Gastroesophageal sphincter (tissue), 4 donors: ENCODE measurements around the gene MDM1. TPM values are rescaled to one million over a fixed set of nuclear protein-coding genes. Genes with fewer than 3 reads are reported as not detected.

Source experiments
- ATAC-seq: fragments of 150-250 bp; one replicate; pipeline ENCODE4 v1.9.1; 2016; ENCODE audit warnings: mild to moderate bottlenecking, moderate library complexity
- H3K27ac ChIP-seq, 4 donors: fragments of 200-600 bp; sonication (generic) in 3 of 4; 1 replicate in 3 of 4; 2 replicates in 1 of 4; pipeline ENCODE4 v1.5.1; 2016 to 2019
- H3K27me3 ChIP-seq: fragments of 200-600 bp; sonication (generic); one replicate; pipeline ENCODE4 v1.5.1; 2019
- H3K36me3 ChIP-seq, 2 donors: fragments of 200-600 bp; sonication (generic); one replicate each; pipeline ENCODE4 v1.5.1; 2019; ENCODE audit warnings: control low read depth in 1 of 2
- H3K4me1 ChIP-seq, 3 donors: fragments of 200-600 bp; sonication (generic); 1 replicate in 2 of 3; 2 replicates in 1 of 3; pipeline ENCODE4 v1.5.1; 2016 to 2019; ENCODE audit warnings: control low read depth in 2 of 3
- H3K4me3 ChIP-seq, 2 donors: fragments of 200-600 bp; sonication (generic); one replicate each; pipeline ENCODE4 v1.5.1; 2019; ENCODE audit warnings: mild to moderate bottlenecking in 1 of 2, moderate library complexity in 1 of 2
- H3K9me3 ChIP-seq, 3 donors: fragments of 200-600 bp; sonication (generic); one replicate each; pipeline ENCODE4 v1.5.1; 2017 to 2019; ENCODE audit warnings: control low read depth in 2 of 3
- CTCF ChIP-seq, 4 experiments: fragments of 200-600 bp in 2 of 4; fragments of 450-650 bp in 2 of 4; sonication (generic) in 1 of 4; IDR thresholded peaks; one replicate each; pipeline ENCODE4 v1.5.1; 2017 to 2019; ENCODE audit warnings: antibody characterized with exemption in 4 of 4, mild to moderate bottlenecking in 2 of 4, moderate library complexity in 2 of 4
- EP300 ChIP-seq: sonication (generic); formaldehyde crosslinking; IDR thresholded peaks from one replicate; pipeline ENCODE4 v1.6.1; 2017; ENCODE audit warnings: antibody characterized with exemption, mild to moderate bottlenecking
- POLR2A ChIP-seq, 2 donors: fragments of 450-650 bp; IDR thresholded peaks; one replicate each; pipeline ENCODE4 v1.6.1; 2017; ENCODE audit warnings: antibody characterized with exemption in 2 of 2, mild to moderate bottlenecking in 2 of 2, moderate library complexity in 1 of 2
- POLR2AphosphoS5 ChIP-seq: sonication (generic); formaldehyde crosslinking; IDR thresholded peaks from one replicate; pipeline ENCODE4 v1.6.1; 2017; ENCODE audit warnings: antibody characterized with exemption
- WGBS, 2 donors: methylation state at CpG; one replicate each; pipeline ENCODE4 v1.1.5; 2018; ENCODE audit warnings: low coverage in 1 of 2; 5-methylcytosine and 5-hydroxymethylcytosine counted together
- total RNA-seq, 4 donors: library from RNA; depleted of rRNA; stranded (reverse); fragments of >200 nt; gene quantifications; one replicate each; pipeline ENCODE4 v1.1.0, GENCODE V29; 2016

MDM1 gene
- total RNA-seq, 4 donors from 2014 or later = 13.5 to 38.8 (median 23.1) TPM

DNA sequence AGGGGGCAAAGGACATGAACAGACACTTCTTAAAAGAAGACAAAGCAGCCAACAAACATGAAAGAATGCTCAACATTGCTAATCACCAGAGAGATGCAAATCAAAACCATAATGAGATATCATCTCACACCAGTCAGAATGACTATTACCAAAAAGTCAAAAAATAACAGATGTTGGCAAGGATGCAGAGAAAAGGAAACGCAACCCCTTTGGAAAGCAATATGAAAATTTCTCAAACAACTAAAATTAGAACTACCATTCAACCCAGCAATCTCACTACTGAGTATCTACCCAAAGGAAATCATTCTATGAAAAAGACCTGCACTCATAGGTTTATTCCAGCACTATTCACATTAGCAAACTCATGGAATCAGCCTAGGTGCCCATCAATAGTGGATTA, 25.6 kb downstream of the MDM1 start:
- no peaks in the 10 kb centered on the region for H3K4me1 ChIP-seq
- H3K27ac ChIP-seq = no peak overlapping the region
- no peaks in the 10 kb centered on the region for H3K9me3 ChIP-seq
- H3K4me3 ChIP-seq = no peak overlapping the region
- H3K36me3 ChIP-seq = peaks cover 4 to 58% of the 10 kb centered on the region in 2 donors
- no peak for ATAC-seq
- TF ChIP-seq CTCF (IDR thresholded peaks at IDR 0.05) = no peak
- TF ChIP-seq POLR2AphosphoS5 = no peak
- no peak for TF ChIP-seq POLR2A (IDR thresholded peaks at IDR 0.05)
- no peak for TF ChIP-seq EP300
- H3K27me3 ChIP-seq = no peaks in the 10 kb centered on the region
- WGBS, 2 donors = 78 to 81% methylated on average over 1 of the region's 1 CpG

GRCh38 chr12:68305278-68305677, 26.9 kb downstream of the MDM1 start:
- ATAC-seq = no peak
- WGBS, 2 donors = 84% methylated on average over 3 of the region's 3 CpGs; no CpG with 5 or more reads in 1 of the 2 donors
- Histone ChIP-seq H3K4me1 (no peaks in the 10 kb centered on the region), H3K36me3 (peaks cover 0 to 58% of the 10 kb centered on the region in 2 donors), H3K27ac (no peak overlapping the region), H3K27me3 (no peaks in the 10 kb centered on the region), H3K4me3 (no peak overlapping the region), H3K9me3 (peaks cover 0 to 3% (median 0%) of the 10 kb centered on the region in 3 donors)
- TF ChIP-seq POLR2A (IDR thresholded peaks at IDR 0.05) (no peak), POLR2AphosphoS5 (no peak), EP300 (no peak), CTCF (IDR thresholded peaks at IDR 0.05) (no peak)

GRCh38 chr12:68304626-68305025, 27.5 kb downstream of the MDM1 start:
- Histone ChIP-seq H3K9me3 (peaks cover 0 to 8% (median 0%) of the 10 kb centered on the region in 3 donors), H3K4me1 (no peaks in the 10 kb centered on the region), H3K27me3 (no peaks in the 10 kb centered on the region), H3K36me3 (peaks cover 0 to 57% of the 10 kb centered on the region in 2 donors), H3K4me3 (no peak overlapping the region), H3K27ac (no peak overlapping the region)
- no peak for ATAC-seq
- TF ChIP-seq POLR2AphosphoS5 = no peak
- TF ChIP-seq CTCF (IDR thresholded peaks at IDR 0.05) = no peak
- no peak for TF ChIP-seq EP300
- TF ChIP-seq POLR2A (IDR thresholded peaks at IDR 0.05) = no peak
- 90 to 96% methylated on average over 3 of the region's 3 CpGs for WGBS, 2 donors

GRCh38 chr12:68303850-68304249, 28.3 kb downstream of the MDM1 start:
- peak; percentile 85 for ATAC-seq
- Histone ChIP-seq H3K27me3 (no peaks in the 10 kb centered on the region), H3K36me3 (peaks cover 0 to 54% of the 10 kb centered on the region in 2 donors)

More at GRCh38 chr12:68303850-68304249, 28.3 kb downstream of the MDM1 start:
- WGBS, 2 donors = 60 to 72% methylated on average over 1 to 6 of the region's 6 CpGs
- H3K9me3 ChIP-seq = peaks cover 0 to 12% (median 0%) of the 10 kb centered on the region in 3 donors
- TF ChIP-seq POLR2A (IDR thresholded peaks at IDR 0.05) (no peak), CTCF (IDR thresholded peaks at IDR 0.05) (no peak), EP300 (no peak)
- no peaks in the 10 kb centered on the region for H3K4me1 ChIP-seq
- peak overlapping the region in 2 of 4 donors; percentile 5 to 23 for H3K27ac ChIP-seq
- no peak overlapping the region for H3K4me3 ChIP-seq
